T-cell (primary cell): Measurements from ENCODE around the gene SNX8. TPM values are rescaled to one million over a fixed set of nuclear protein-coding genes. Genes with fewer than 3 reads are reported as not detected.

Source experiments
- ATAC-seq, 4 experiments: fragments of 200-7000 bp in 3 of 4; fragments of 150-1000 bp in 1 of 4; cut with Tn5 transposase; replicated peaks in 1 of 4; 1 replicate in 3 of 4; 2 replicates in 1 of 4; pipeline ENCODE4 v1.10.0; 2021; ENCODE audit warnings: moderate library complexity in 3 of 4, mild to moderate bottlenecking in 2 of 4, moderate number of reproducible peaks in 1 of 4
- CTCF ChIA-PET, 2 donors: fragments of 300-600 bp; sonication (Branson Sonifier 250); formaldehyde crosslinking; loops; one replicate each; lab custom pipeline; 2022; ENCODE audit warnings: antibody characterized with exemption in 2 of 2; lab: Charles Lee
- POLR2A ChIA-PET, 2 donors: fragments of 300-600 bp; sonication (Branson Sonifier 250); formaldehyde crosslinking; loops; one replicate each; lab custom pipeline; 2022; ENCODE audit warnings: antibody characterized with exemption in 2 of 2; lab: Charles Lee
- DNase-seq, 35 experiments: peaks; one replicate each; pipeline versions ENCODE4 v3.0.0 to v3.0.0-alpha.2; 2013 to 2023
- H3K27ac ChIP-seq: one replicate; pipeline ENCODE4 v1.5.1; 2013; ENCODE audit warnings: low read length
- H3K27me3 ChIP-seq, 2 experiments: replicated peaks in 1 of 2; 1 replicate in 1 of 2; 2 replicates in 1 of 2; pipeline versions ENCODE4 v1.6.1 to v1.7.0; 2013; ENCODE audit warnings: low read length in 1 of 2, mixed read lengths in 1 of 2; ENCODE audit not compliant: control insufficient read depth in 2 of 2, insufficient read depth in 2 of 2; ENCODE audit errors: extremely low read depth in 1 of 2
- H3K36me3 ChIP-seq, 2 donors: 1 replicate in 1 of 2; 2 replicates in 1 of 2; pipeline versions ENCODE4 v1.6.1 to v1.7.0; 2013; ENCODE audit warnings: low read length in 1 of 2; ENCODE audit not compliant: control insufficient read depth in 2 of 2, insufficient read depth in 1 of 2; ENCODE audit errors: extremely low read depth in 1 of 2
- H3K4me1 ChIP-seq, 2 experiments: 1 replicate in 1 of 2; 2 replicates in 1 of 2; pipeline versions ENCODE4 v1.6.1 to v1.7.0; 2013; ENCODE audit warnings: low read length in 2 of 2, mixed read lengths in 1 of 2; ENCODE audit not compliant: insufficient read depth in 2 of 2, control insufficient read depth in 1 of 2; ENCODE audit errors: extremely low read depth in 1 of 2
- H3K4me3 ChIP-seq, 2 donors: 1 replicate in 1 of 2; 2 replicates in 1 of 2; pipeline versions ENCODE4 v1.5.1 to v1.7.0; 2013; ENCODE audit warnings: mild to moderate bottlenecking in 2 of 2, low read length in 1 of 2, moderate library complexity in 1 of 2; ENCODE audit not compliant: control insufficient read depth in 1 of 2; ENCODE audit errors: extremely low read depth in 1 of 2
- H3K9me3 ChIP-seq: 2 replicates; pipeline ENCODE4 v1.7.0; 2013
- H3K27ac Mint-ChIP-seq, 2 donors: one replicate each; pipeline ENCODE4 v1.8.0; 2020 to 2021; ENCODE audit warnings: mild to moderate bottlenecking in 2 of 2, mixed read lengths in 2 of 2
- H3K27me3 Mint-ChIP-seq, 2 donors: one replicate each; pipeline ENCODE4 v1.8.0; 2021 to 2022; ENCODE audit warnings: mixed read lengths in 2 of 2
- H3K36me3 Mint-ChIP-seq: one replicate; pipeline ENCODE4 v1.8.0; 2021; ENCODE audit warnings: mixed read lengths
- H3K4me1 Mint-ChIP-seq, 3 donors: one replicate each; pipeline ENCODE4 v1.8.0; 2020 to 2022; ENCODE audit warnings: mixed read lengths in 3 of 3, mild to moderate bottlenecking in 1 of 3
- H3K4me3 Mint-ChIP-seq, 3 donors: one replicate each; pipeline ENCODE4 v1.8.0; 2020 to 2022; ENCODE audit warnings: mild to moderate bottlenecking in 3 of 3, mixed read lengths in 3 of 3, moderate library complexity in 3 of 3
- H3K9me3 Mint-ChIP-seq, 3 donors: one replicate each; pipeline ENCODE4 v1.8.0; 2020 to 2022; ENCODE audit warnings: mixed read lengths in 3 of 3
- WGBS: methylation state at CpG from one replicate; pipeline ENCODE4 v1.1.5; 2013; ENCODE audit warnings: missing lambda C conversion rate; ENCODE audit not compliant: insufficient coverage; 5-methylcytosine and 5-hydroxymethylcytosine counted together
- total RNA-seq, 35 experiments: library from RNA in 6 of 35; stranded (reverse) in 6 of 35; fragments of 120-200 nt in 1 of 35; gene quantifications; one replicate each; pipeline versions ENCODE4 v1.2.1 to v1.2.4 and lab custom pipeline; 2013 to 2026

Gene SNX8
- total RNA-seq, 5 donors from 2014 or later (not counting 1 experiment from before 2014, with no cell fraction given): 8.4 to 14.6 (median 9.9) TPM

GRCh38 chr7:2224491-2224928 lies 89.7 kb downstream of the SNX8 start:
- Histone ChIP-seq H3K27me3 (no peaks in the 10 kb centered on the region), H3K4me1 (peaks cover 0 to under 1% of the 10 kb centered on the region in 2 experiments), H3K36me3 (peaks cover 14 to 57% of the 10 kb centered on the region in 2 donors), H3K4me3 (no peak overlapping the region), H3K27ac (no peak overlapping the region), H3K9me3 (no peaks in the 10 kb centered on the region)
- Mint-ChIP-seq H3K4me1 (peaks cover 8 to 16% (median 10%) of the 10 kb centered on the region in 3 donors), H3K9me3 (no peaks in the 10 kb centered on the region), H3K36me3 (peaks cover 32% of the 10 kb centered on the region), H3K4me3 (no peak overlapping the region), H3K27me3 (no peaks in the 10 kb centered on the region), H3K27ac (no peak overlapping the region)
- ChIA-PET CTCF (no interaction called here), POLR2A (no interaction called here)
- ATAC-seq (no peak), DNase-seq (no peak)
- WGBS: 97% methylated on average over 13 of the region's 13 CpGs

- Histone ChIP-seq H3K36me3 (peaks cover 20 to 59% of the 10 kb centered on the region in 2 donors), H3K27me3 (no peaks in the 10 kb centered on the region), H3K4me3 (no peak overlapping the region), H3K4me1 (no peaks in the 10 kb centered on the region), H3K9me3 (no peaks in the 10 kb centered on the region), H3K27ac (no peak overlapping the region)
- Mint-ChIP-seq H3K36me3 (peaks cover 36% of the 10 kb centered on the region), H3K27ac (no peak overlapping the region), H3K4me1 (peaks cover 3 to 10% (median 4%) of the 10 kb centered on the region in 3 donors), H3K4me3 (no peak overlapping the region), H3K27me3 (no peaks in the 10 kb centered on the region), H3K9me3 (no peaks in the 10 kb centered on the region)
- 94% methylated on average over 14 of the region's 17 CpGs for WGBS
- ChIA-PET POLR2A (no interaction called here), CTCF (no interaction called here)
- ATAC-seq: no peak
- DNase-seq: no peak
These were observed 90.9 kb downstream of the SNX8 start for GRCh38 chr7:2223321-2223720.

- Histone ChIP-seq H3K36me3 (peaks cover 26 to 58% of the 10 kb centered on the region in 2 donors), H3K27me3 (no peaks in the 10 kb centered on the region), H3K4me3 (no peak overlapping the region), H3K27ac (no peak overlapping the region), H3K4me1 (no peaks in the 10 kb centered on the region), H3K9me3 (no peaks in the 10 kb centered on the region)
- POLR2A ChIA-PET: interaction anchor here in 1 of 2 donors (0.6 kb wide), 1 partner anchor 387 kb away, joined by 8 read pairs; no protein-coding TSS in a partner anchor
- ATAC-seq: no peak
- H3K27me3 Mint-ChIP-seq: no peaks in the 10 kb centered on the region
- 98% methylated on average over 22 of the region's 22 CpGs for WGBS
- DNase-seq: no peak
- CTCF ChIA-PET: no interaction called here
- no peak overlapping the region for H3K27ac Mint-ChIP-seq
- peaks cover 36% of the 10 kb centered on the region for H3K36me3 Mint-ChIP-seq
- peaks cover 2 to 10% (median 4%) of the 10 kb centered on the region in 3 donors for H3K4me1 Mint-ChIP-seq
- H3K9me3 Mint-ChIP-seq: no peaks in the 10 kb centered on the region
- H3K4me3 Mint-ChIP-seq: no peak overlapping the region
These were observed 91.7 kb downstream of the SNX8 start for GRCh38 chr7:2222516-2222915.

GRCh38 chr7:2220954-2221353 lies 93.3 kb downstream of the SNX8 start:
- no peak for DNase-seq
- ChIA-PET POLR2A (no interaction called here), CTCF (no interaction called here)
- no peaks in the 10 kb centered on the region for H3K27me3 Mint-ChIP-seq
- no peak overlapping the region for H3K27ac ChIP-seq
- H3K27me3 ChIP-seq: no peaks in the 10 kb centered on the region
- H3K9me3 Mint-ChIP-seq: no peaks in the 10 kb centered on the region
- H3K4me3 ChIP-seq: no peak overlapping the region
- ATAC-seq: no peak
- H3K4me1 ChIP-seq: no peaks in the 10 kb centered on the region
- H3K36me3 Mint-ChIP-seq: peaks cover 45% of the 10 kb centered on the region
- peaks cover 29 to 67% of the 10 kb centered on the region in 2 donors for H3K36me3 ChIP-seq
- no peak overlapping the region for H3K4me3 Mint-ChIP-seq
- peaks cover under 1 to 11% (median 2%) of the 10 kb centered on the region in 3 donors for H3K4me1 Mint-ChIP-seq
- no peaks in the 10 kb centered on the region for H3K9me3 ChIP-seq
- WGBS: 97% methylated on average over 17 of the region's 17 CpGs
- H3K27ac Mint-ChIP-seq: no peak overlapping the region

GRCh38 chr7:2220506-2220905 lies 93.7 kb downstream of the SNX8 start:
- no peak overlapping the region for H3K4me3 Mint-ChIP-seq
- Histone ChIP-seq H3K27ac (no peak overlapping the region), H3K36me3 (peaks cover 25 to 67% of the 10 kb centered on the region in 2 donors), H3K9me3 (no peaks in the 10 kb centered on the region), H3K27me3 (no peaks in the 10 kb centered on the region), H3K4me1 (no peaks in the 10 kb centered on the region), H3K4me3 (no peak overlapping the region)
- ATAC-seq (no peak), DNase-seq (no peak)
- H3K36me3 Mint-ChIP-seq: peaks cover 45% of the 10 kb centered on the region
- H3K27ac Mint-ChIP-seq: no peak overlapping the region
- CTCF ChIA-PET: no interaction called here
- H3K4me1 Mint-ChIP-seq: peaks cover 0 to 16% (median 5%) of the 10 kb centered on the region in 3 donors
- POLR2A ChIA-PET: no interaction called here
- WGBS: 95% methylated on average over 16 of the region's 16 CpGs
- H3K9me3 Mint-ChIP-seq: no peaks in the 10 kb centered on the region
- H3K27me3 Mint-ChIP-seq: no peaks in the 10 kb centered on the region

- no peak for ATAC-seq
- no peak overlapping the region for H3K4me3 ChIP-seq
- H3K27me3 Mint-ChIP-seq: no peaks in the 10 kb centered on the region
- no peaks in the 10 kb centered on the region for H3K9me3 ChIP-seq
- H3K4me3 Mint-ChIP-seq: no peak overlapping the region
- H3K27ac Mint-ChIP-seq: no peak overlapping the region
- peaks cover 0 to under 1% of the 10 kb centered on the region in 2 experiments for H3K4me1 ChIP-seq
- H3K27me3 ChIP-seq: no peaks in the 10 kb centered on the region
- CTCF ChIA-PET: no interaction called here
- POLR2A ChIA-PET: no interaction called here
- peaks cover 22 to 63% of the 10 kb centered on the region in 2 donors for H3K36me3 ChIP-seq
- no peak overlapping the region for H3K27ac ChIP-seq
- H3K4me1 Mint-ChIP-seq: peaks cover 0 to 16% (median 6%) of the 10 kb centered on the region in 3 donors
- no peak for DNase-seq
- no peaks in the 10 kb centered on the region for H3K9me3 Mint-ChIP-seq
- peaks cover 45% of the 10 kb centered on the region for H3K36me3 Mint-ChIP-seq
- 94% methylated on average over 15 of the region's 19 CpGs for WGBS
These were observed 94.2 kb downstream of the SNX8 start for GRCh38 chr7:2220030-2220429.
